ENCODE data around the gene CGA.
A peak's percentile ranks its signal among the peaks of the same experiment; 100 is the strongest.
"Not testable (repeated sequence)": the region's sequence is repeated elsewhere in the genome, so short reads cannot be mapped to it uniquely, and the experiment has no call there.

The CGA gene

DNA sequence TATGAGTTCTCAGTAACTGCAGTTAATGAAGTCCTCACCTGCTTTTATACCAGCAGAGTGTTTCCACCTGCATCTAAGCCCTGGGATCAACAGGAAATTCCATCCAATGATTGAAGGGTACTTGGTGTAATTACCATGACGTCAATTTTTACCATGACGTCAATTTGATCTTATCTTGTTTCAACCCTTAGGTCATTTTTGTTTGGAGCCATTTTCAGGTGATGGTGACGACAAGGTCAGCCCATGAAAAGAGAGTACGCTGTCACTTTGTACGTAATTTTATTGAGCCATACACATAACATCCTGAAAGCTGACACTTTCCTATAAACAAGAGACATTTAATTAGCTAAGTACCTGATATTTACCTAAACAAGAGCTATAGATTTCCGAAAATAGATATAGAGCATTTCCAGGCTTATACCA, at the start of gene CGA:
Gene CGA (minus strand): TSS at position 20 of the 423 bp plus-strand sequence. CDS start 6,906 bp downstream, outside the sequence.
- DNase-seq (ENCODE audit: low spot score): no peak

DNA sequence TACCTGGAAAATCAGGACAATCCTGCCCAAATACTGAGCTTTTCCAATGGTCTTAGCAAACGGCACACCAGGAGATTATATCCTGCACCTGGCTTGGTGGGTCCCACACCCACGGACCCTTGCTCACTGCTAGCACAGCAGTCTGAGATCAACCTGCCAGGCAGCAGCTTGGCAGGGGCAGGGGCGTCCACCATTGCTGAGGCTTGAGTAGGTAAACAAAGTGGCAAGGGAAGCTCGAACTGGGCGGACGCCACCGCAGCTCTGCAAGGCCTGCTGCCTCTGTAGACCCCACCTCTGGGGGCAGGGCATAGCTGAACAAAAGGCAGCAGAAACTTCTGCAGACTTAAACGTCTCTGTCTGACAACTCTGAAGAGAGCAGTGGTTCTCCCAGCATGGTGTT, 45.0 kb upstream of the CGA start:
- not testable (repeated sequence) for DNase-seq (ENCODE audit: low spot score)

DNA sequence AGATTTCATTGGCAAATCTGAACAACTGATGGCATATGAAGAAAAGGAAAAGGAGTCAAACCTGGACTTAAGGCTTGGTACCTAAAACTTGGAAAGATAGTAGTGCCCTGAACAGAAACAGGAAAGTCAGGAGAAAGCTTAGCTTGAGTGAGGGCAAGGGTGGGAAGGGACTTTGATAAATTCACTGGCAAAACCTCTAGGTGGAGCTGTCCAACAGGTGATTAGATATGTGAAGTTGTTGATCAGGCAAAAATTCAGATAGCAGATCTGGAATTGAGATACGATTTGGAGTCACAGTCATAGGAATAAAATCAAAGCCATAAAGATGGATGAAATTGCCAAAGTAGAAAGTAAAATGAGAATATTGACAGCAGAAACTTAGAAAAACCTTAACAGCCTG, 44.3 kb upstream of the CGA start:
- DNase-seq (ENCODE audit: low spot score): peak; percentile 63

DNA sequence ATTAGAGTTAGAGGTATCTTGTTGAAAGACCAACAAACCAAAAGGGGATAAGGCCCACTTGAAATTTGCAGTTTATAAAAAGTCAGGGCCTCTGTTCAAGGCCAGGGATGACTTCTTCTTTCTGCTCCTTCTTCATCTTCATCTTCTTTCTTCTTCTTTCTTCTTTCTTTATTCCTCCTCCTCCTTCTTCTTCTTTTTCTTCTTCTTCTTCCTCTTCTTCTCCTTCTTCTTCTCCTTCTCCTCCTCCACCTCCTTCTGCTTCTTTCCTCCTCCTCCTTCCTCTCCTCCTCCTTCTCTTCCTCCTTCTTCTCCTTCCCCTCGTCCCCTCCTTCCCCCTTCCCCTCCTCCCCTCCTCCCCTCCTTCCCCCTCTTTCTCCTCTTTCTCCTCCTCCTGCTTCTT, 42.1 kb upstream of the CGA start:
- DNase-seq (ENCODE audit: low spot score): no peak

DNA sequence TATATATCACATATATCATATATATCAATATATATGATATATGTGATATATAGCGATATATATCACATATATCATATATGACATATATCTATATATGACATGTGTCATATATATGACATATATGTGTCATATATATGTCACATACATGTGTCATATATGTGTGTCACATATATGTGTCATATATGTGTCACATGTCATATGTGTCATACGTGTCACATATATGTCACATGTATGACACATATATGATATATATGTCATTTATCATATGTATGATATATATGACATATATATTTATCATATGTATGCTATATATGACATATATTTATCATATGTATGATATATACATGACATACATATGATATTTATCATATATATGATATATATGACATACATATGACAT, 32.8 kb upstream of the CGA start:
- DNase-seq (ENCODE audit: low spot score): no peak

DNA sequence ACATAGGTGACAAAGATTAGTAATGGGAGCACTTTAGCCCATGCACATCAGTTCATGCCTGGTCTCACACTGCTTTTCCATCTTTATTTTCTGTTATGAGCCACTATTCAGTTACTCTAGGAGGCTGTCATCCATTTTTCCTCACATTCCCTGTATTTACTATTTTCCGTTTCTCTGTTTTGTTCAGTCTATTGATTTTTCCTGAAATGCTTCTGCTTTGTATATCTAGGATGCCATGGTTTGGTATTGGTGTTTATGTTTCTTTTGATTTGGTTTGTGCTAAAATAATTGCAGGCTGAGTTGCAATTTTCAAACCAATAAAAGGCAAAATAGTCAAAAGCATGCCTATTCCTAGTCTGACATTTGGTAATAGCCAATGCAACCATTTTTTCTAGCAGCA, 31.6 kb upstream of the CGA start:
- no peak for DNase-seq (ENCODE audit: low spot score)

DNA sequence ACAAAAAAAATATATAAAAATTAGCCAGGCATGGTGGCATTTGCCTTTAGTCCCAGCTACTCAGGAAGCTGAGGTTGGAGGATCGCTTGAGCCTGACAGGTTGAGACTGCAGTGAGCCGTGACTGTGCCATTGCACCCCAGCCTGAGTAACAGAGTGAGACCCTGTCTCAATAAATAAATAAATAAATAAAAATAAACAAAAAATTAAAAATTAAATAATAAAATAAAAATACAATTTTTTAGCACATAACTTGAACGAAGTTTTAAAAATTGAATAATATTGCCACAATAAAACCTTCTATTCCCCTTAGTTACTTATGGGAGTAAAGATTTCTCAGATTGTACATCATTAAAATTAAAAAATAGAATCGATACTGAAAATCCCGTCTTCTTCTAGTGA, 29.2 kb upstream of the CGA start:
- DNase-seq (ENCODE audit: low spot score): no peak

DNA sequence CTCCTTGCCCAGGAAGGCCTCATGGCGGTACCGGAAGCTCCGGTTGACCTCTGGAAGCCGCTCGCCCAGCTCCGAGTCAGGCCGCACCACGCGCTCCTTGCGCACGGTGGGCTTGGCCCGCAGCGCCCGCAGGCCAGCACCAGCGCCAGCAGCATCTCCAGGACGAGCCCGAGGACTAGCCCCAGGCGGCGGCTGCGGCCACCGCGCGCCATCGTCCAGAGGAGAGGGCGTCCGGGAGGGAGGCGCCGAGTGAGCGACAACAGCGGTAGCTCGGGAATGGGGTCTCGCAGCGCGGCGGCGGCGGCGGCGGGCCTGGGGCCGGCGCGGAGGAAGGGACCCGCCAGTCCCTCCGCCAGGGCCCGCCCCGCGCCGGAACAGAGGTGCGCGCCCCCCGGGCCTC, 27.6 kb upstream of the CGA start:
- no peak for DNase-seq (ENCODE audit: low spot score)

DNA sequence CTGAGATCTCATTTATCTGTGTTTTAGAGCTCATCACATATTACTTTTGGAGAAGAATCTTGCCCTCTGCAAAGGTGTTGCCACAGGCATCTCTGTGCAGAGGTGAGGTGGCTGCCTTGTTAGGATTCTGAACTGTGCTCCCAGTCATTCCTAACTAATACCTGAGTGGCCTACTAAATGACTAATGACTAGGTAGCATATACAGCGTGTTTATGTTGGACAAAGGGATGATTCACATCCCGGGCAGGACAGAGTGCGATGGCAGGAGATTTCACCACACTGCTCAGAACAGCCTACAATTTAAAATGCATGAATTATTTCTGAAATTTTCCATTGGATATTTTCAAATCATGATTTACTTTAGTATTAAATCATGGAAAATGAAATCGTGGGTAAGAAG, 23.1 kb upstream of the CGA start:
- no peak for DNase-seq (ENCODE audit: low spot score)

DNA sequence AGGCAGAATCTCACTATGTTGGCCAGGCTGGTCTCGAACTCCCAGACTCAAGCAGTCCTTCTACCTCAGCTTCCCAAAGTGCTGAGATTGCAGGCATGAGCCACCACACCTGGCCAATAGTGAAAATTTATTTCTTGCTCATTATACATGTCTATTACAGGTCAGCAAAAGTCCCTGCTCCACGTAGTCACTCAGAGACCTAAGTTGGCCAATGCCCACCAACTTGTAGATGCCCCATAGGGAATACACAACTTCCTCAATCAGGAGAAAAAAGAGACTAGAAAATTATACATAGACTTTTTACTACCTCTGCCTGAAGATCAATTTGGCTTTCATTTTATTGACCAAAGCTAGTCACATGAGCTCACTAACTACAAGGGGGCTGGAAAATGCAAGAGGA, 22.0 kb upstream of the CGA start:
- no peak for DNase-seq (ENCODE audit: low spot score)

DNA sequence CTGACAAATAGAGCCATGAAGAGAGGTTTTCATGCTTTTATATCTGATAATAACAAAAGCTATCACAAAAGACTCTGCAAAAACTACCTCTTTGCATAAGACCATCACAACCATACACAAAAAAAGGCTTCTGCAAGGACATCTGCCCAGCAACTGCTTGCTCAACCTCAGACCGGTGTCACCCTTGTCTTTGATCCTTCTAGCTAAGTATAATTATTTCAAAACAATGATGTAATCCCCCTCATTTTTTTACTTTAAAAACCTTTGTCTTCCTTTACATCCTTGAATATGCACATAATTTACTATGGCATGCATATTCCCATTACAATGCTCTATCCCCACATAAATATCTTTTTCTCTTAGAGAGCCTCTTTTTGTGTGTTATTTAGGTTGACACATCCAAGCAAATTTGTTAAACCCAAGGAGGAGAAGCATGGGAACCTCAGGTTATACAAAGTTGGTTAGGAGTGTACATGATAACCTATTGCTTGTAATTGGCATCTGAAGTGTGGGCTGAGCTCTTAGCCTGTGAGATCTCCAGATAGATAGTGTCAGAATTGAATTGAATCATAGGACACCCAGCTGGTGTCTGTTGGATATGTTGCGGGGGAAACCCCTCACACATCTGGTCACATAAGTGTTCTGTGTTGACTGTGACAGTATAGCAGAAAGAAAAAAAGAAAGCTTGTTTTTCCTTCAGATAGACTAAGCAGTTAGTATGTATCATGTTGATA, 20.7 kb upstream of the CGA start:
- no peak for DNase-seq (ENCODE audit: low spot score)

DNA sequence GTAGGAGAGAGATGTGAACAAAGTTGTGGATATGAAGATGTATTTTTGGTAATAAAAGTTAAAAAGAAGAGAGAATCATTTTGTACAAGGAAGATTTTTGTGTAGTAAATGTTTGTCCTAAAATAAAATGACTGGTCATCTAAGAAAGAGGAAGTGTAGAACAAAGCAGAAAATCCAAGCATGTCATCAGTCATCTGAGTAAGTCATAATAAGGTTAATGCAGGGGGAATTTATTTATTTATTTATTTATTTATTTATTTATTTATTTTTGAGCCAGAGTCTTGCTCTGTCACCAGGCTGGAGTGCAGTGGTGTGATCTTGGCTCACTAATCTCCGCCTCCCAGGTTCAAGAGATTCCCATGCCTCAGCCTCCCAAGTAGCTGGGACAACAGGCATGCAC, 15.7 kb upstream of the CGA start:
- no peak for DNase-seq (ENCODE audit: low spot score)

DNA sequence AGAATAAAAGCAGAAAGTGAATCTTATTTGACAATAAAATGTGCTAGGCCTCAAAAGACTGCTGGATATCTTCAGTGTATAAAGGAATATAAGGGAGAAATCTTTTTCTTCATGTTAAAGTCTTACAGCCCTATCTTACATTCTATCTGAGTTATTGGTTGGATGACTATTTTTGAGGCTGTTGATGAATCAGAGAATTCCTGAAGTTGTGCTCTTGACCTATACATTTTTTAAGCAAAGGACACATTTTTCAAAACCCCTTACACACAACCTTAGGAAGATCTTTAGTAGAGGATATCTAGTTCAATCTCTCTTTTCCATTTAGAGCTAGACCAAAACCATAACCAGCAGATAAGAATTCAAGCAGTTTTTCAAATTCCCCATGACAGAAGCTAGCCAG, 10.9 kb upstream of the CGA start:
- peak; percentile 9 for DNase-seq (ENCODE audit: low spot score)

DNA sequence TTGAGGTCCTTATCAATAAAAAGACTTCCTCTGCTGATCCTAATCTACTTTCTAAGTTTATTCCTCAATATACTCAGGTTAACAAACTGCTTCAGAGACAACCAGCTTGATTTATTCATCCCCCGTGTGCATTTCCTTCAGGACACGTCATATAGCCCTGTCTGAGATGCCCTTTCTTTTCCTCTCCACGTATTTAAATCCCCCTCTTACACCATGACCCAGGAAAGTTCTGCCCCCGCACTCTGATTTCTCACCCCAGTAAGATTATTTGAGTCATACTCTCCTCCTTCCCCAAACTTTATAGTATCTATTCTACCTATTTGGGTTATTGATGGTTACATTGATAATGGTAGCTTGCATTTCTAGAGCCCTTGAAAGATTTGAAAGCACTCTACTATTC, 9.8 kb upstream of the CGA start:
- DNase-seq (ENCODE audit: low spot score): no peak

DNA sequence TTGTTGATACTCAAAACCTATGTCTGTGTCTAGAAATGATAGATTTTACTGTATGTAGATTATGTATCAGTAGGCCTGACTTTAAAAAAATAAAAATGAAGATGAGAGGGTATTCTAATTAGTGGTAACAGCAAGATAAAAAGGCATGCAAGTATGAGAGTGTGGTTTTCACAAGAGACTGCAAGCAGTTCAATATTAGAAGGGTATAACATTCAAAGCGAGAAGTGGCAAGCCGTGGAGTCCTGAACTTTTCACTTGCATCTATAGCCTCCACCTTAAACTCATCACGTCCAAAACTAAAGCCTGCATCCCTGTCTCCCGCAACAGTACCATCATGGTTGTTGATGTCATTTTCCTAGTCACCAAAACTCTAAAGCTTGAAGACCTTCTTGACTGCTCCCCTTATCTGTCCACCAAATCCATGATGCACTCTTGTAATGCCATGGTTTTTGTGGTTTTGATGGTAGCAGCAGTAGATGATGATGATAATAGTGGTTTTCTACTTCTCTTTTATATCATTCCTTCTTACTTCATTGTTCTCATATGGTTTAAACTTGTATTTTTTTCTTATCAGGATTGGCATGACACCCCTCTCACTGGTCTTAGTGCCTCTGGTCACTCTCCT, 9.2 kb upstream of the CGA start:
- no peak for DNase-seq (ENCODE audit: low spot score)

DNA sequence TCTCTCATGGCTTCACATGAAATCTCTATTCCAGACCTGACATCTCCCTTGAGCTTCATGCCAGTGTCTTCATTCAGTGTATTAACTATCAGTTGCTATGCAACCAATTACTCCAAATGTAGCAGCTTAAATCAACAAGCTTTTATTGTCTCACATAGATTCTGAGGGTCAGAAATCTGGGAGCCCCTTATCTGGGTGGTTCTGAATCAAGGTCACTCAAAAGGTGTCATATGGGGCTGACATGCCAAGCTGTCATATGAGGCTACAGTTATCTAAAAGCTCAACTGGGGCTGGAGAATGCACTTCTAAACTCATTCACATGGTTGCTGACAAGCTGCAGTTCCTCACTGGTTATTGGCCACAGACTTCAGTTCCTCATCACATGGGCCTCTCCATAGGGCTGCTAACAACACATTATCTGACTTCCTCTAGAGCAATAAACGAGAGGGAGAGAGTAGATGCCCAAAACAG, 7.3 kb upstream of the CGA start:
- no peak for DNase-seq (ENCODE audit: low spot score)

DNA sequence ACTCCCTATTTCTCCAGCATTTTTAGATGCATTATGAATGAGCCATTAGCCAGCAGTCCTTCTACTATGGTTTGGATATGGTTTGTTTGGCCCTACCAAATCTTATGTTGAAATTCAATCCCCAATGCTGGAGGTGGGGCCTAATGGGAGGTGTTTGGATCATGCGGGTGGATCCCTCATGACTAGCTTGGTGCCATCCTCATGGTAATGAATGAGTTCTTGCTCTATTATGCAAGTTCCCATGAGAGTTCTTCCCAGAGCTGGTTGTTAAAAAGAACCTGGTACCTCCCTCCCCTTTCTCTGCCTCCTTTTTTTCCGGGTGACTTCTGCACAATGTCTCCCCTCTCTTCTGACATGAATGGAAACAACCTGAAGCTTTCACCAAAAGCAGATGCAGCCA, 6.2 kb upstream of the CGA start:
- DNase-seq (ENCODE audit: low spot score): no peak

DNA sequence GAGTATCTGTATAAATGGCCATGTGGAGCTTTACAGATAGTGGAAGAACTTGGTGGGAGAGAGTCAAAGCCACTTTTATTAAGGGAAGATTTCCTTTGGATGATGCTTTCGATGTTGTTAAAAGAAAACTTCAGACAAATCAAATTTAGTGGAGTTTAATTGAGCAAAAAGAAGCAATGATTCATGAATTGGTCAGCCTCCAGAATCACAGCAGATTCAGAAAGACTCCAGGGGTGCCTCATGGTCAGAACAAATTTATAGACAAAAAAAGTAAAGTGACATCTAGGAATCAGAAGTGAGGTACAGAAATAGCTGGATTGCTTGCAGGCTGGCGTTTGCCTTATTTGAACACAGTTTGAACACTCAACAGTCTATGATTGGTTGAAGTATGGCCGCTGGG, 5.3 kb upstream of the CGA start:
- DNase-seq (ENCODE audit: low spot score): no peak

DNA sequence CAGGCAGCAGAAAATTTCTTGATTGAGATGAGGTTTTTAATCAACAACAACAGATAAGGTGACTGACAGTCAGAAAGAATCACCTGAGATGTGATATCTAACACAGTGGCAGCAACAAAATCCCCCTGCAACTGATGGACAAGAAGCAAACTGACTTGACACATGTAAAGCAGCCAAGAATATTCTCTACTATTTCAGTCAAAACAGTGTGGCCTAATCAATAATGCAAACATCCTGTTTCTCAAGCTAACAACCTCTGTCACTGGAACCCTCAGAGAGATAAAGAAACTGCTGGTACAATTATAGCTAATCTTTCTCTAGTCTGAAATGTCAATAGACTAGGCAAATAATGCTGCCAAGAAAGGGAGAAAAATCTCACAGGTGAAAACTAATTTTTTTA, 4.6 kb upstream of the CGA start:
- DNase-seq (ENCODE audit: low spot score): no peak

DNA sequence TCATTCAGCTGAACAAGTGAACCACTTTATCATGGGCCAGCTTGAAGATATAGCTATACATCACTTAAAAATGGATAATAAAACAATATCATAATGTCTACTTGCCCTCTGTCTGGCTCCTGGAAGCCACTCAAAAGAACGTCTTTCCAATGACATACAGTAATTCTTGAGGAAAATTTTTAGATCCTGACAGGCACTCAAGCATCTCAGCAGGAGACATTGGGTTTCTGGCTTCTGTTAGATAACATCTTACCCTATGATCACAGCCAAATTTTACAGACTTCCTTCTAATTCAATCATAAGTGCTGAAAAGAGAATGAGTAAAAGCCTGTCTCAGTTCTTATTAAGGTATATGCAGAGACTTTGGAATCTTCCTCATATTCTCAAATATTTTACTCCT, 330 bp downstream of the CGA start:
- no peak for DNase-seq (ENCODE audit: low spot score)

DNA sequence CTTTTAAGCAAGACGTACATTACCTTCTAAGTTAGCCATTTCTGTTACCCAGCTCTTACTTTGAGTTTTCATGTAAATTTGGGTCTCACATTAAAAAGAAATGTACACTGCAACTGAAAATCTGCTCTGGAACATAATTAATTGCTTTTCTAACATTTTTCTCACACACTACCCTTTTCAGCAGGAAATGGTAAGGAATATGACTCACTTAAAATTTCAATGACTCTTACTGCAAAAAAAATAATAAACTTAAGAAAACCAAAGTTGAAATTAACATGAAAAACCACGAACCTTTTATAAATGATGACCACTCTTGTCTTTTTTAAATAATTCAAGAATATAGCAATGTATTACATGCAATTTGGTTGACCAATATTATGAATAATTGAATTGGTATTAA, 1.3 kb downstream of the CGA start:
- DNase-seq (ENCODE audit: low spot score): no peak

DNA sequence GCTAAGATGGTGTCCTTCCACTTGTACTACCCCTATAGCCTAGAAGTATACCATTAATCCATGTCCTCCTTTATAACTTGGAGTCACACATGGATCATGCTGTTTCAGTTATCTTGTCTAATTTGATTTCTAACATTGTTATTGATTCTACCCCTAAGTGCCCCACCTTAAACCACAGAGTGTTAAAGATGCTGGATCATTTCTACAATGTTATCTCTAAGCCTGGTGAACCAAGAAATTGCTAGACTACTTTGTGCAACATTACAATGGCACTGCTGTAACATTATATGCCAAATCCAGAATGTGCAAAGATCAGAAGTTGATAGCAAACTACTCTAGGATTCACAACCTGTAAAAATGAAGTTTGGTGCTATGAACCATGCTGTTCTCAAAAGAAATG, 1.7 kb downstream of the CGA start:
- no peak for DNase-seq (ENCODE audit: low spot score)

DNA sequence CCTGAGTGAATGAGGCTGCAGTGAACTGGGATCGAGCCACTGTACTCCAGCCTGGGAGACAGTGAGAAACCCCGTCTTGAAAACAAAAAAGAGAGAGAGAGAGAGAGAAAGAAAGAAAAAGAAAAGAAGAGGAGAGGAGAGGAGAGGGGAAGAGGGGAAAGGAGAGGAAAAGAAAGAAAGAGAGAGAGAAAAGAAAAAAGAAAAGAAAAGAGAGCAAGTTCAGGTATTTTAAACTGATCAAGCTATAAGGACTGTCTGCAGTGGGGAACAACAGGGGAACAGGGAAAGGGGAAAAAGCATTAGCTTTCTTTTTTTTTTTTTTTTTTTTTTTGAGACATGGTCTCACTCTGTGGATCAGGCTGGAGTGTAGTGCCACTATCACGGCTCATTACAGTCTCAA, 2.5 kb downstream of the CGA start:
- no peak for DNase-seq (ENCODE audit: low spot score)

DNA sequence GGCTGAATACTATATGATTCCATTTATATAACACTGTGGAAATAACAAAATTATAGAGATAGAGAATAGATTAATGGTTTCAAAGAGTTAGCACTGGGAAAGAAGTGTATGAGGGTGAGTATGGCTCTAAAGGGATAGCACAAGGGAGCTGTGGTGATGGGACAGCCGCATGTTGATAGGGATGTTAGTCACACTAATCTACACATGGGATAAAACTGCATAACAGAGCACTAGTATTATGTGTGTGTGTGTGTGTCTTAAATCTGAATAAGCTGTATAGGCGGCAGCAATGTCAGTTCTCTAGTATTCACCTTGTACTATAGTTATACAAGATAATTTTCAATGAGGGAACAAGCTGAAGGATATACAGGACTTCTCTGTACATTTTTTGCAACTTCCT, 5.8 kb downstream of the CGA start:
- DNase-seq (ENCODE audit: low spot score): no peak
